ENCODE measurements around the gene DOK7.
A peak's percentile ranks its signal among the peaks of the same experiment; 100 is the strongest.

DOK7 gene

GRCh38 chr4:3492741-3493719, 29.9 kb downstream of the DOK7 start:
- ATAC-seq = no peak

DNA sequence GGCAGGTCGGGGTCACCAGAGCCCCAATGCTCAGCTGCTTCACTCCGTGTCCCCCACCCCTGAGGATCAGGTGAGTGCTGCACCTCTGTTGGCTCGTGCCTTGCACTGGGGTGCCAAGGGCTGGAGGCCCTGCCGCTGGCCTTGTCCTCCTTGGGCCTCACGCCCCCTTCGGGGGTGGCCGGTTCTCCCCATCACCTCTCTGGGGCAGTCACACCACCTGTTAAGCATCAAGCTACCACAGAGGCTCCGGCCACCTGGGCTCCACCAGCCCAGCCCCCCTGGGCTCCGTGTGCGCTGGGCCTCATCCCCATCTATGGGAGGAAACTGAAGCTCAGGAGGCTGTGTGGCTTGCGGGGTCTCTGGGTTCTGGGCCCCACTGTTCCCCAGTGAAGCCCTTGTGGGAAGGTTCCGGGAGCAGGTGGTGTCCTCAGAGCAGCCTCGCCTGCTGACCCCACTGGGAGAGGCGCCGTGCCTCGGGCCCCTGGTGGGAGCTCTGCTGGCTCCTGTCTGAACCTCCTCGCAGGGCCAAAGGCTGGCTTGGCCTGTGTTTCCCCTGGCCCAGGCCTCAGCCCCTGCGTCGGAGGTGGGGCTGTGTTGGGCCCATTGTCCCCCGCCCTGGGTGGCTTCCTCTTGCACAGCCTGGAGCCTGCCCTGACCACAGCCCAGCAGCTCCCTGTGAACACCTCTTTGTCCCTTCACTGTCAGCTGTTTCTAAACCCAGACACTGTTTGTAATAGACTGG, 30.8 kb downstream of the DOK7 start:
- ATAC-seq = no peak

GRCh38 chr4:3494462-3494871, 31.4 kb downstream of the DOK7 start:
- no peak for ATAC-seq

GRCh38 chr4:3495204-3495975, 32.3 kb downstream of the DOK7 start:
- no peak for ATAC-seq

DNA sequence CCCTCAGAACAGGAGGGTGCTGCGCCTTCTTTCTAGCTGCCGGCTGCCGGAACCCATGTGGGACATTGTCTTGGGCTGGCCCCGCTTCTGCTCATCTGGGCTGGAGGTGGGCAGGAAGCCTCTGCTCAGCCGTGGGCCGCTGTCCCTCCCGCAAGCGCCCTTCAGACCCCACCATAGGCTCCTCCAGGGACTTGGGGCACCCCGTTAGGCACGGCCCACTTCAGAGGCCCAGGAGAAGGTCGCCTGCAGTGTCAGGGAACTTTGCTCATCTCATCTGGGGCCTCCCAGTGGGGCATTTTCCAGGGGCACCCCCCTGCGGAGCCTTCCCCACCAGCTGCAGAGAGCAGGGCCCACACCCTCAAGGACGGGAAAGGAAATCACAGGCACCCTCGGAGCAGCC, 32.9 kb downstream of the DOK7 start:
- ATAC-seq = no peak

DNA sequence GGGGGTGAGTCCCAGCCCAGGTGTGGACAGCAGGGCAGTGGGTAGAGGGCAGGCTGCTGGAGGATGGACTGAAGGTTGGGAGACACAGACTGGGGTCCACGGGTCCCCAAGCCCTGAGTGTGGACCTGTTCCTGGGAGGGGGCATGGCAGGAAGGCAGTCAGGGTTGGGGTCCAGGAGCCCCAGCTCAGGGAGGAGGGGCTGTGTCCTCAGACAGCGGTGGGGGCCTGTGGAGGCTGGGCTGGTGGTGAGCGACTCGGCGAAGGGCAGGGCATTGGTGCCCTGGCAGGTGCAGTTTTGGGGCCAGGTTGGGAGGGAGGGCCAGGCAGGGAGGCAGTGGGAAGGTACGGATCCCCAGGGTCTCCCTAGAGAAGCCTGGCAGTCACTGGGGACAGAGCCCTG, 34.0 kb downstream of the DOK7 start:
- ATAC-seq = no peak

DNA sequence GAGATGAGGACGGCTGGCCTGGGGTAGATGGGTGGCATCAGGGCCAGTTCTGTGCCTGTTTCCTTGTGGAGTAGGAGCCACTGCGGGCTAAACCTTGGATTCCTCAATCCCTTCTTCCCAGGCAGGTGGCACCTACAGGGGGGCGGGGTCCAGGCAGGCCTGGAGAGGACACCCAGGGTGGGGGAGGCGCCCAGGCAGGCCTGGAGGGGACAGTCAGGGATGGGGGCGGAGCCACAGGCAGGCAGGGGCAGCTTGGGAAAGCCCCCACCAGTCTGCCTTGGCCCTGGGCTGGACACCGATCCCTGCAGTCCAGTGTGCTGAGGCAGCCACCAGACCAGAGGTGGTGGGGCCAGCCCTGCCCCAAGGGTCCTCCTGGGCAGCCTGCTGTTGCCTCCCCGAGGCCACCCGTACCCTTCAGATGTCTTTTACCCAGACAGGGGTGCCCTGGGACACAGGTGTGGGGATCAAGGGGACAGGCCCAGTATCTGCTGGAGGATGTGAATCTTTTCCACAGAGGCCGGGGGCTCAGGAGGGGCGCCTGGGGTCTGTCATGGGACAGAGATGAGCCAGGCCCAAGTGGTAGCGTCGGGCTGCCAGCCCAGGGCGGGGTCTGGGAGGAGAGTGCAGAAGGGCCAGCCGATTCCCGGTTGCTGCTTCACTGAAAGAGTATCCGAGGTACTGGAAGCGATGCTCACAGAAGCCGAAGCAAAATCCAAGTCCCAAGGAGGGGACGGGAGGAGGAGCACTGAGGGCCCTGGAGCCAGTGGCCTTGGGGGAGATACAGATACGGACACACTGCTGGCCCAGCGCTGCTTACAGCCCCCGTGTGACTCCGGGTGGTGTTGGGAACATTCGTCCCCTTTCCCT, 34.6 kb downstream of the DOK7 start:
- ATAC-seq = peak in 1 of 2 donors; percentile 18

DNA sequence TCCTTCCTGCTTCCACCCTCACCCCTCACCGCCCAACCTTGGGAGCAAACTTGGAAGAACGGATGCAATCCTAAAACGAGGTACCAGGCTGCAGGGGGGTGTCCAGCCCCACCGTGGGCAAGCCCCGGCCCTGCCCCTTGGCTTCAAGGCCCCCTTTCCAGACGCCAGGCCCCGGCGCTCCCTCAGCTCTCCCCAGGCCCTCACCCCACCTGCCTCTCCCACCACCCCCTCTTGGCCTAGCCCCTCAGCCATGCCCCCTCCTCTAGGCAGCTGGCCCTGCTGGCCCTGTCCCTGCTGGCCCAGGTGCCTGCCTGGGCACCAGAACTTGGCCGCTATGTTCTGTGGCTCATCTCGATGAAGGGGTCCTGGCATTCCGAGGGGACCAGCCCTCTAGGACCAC, 35.3 kb downstream of the DOK7 start:
- no peak for ATAC-seq

DNA sequence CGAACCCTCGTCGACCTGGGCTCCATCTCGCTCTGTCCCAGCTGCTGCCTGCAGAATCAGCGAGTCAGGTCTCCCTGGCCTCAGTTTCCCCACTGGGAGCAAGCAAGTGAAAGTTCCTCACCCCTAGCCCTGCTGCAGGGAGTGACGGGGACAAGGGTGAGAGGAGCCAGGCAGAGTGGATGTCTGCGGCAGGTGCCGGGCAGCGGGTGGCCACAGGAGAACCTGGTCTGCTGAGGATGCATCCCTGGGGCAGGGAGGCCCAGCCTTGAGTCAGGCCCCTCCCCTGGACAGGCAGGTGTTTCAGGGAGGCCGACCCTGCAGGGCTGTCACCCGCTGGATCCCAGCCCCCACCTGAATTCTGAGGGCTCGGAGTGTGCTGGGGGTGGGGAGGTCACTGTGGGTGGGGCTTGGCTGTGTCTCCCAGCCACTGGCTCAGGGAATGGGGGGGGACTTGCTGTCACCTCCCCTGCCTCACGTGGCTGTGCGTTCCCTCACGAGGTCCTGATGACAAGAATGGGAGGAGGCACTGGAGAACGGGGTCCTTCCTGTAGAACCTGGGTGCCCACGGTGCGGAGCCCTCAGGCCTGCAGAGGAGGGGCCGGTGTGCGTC, 35.9 kb downstream of the DOK7 start:
- ATAC-seq = no peak

- peak in 1 of 2 donors; percentile 23 for ATAC-seq
Measured at GRCh38 chr4:3499710-3500109, 36.6 kb downstream of the DOK7 start.

DNA sequence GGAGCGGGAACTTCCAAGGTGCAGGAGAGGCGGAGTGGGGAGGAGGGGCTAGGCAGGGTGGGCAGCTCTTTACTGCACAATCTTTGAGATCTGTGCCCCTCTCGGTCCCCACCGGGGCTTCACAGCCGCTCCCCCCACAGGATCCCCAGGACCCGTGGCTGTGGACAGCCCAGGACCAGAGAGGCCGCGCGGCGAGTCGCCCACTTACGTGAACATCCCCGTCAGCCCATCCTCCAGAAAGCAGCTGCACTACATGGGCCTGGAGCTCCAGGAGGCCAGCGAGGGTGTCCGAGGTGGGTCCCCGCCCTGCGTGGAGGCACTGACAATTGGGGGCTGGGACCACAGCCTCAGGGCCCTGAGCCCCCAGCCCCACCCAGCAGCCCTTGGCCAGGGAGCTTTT, 37.0 kb downstream of the DOK7 start:
- ATAC-seq = no peak

DNA sequence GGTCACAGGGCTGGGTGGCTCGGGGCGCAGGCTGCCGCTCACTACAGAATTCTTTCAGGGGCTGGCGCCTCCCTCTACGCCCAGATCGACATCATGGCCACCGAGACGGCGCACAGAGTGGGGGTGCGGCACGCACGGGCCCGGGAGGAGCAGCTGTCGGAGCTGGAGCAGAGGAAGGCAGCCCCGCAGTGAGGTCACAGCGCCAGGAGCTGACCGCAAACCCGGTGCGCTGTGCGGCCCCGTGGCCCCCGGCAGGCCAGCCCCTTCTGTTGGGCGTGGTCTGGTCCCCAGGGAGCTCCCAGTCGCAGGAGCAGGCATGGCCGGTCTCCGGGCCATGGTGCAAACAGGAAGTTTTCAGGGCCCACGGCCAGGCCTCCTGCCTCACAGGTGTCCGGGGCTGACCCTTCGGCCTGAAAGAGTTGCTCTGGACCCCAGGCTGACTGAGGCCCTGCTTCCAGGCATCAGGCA, 37.6 kb downstream of the DOK7 start:
- ATAC-seq = no peak

DNA sequence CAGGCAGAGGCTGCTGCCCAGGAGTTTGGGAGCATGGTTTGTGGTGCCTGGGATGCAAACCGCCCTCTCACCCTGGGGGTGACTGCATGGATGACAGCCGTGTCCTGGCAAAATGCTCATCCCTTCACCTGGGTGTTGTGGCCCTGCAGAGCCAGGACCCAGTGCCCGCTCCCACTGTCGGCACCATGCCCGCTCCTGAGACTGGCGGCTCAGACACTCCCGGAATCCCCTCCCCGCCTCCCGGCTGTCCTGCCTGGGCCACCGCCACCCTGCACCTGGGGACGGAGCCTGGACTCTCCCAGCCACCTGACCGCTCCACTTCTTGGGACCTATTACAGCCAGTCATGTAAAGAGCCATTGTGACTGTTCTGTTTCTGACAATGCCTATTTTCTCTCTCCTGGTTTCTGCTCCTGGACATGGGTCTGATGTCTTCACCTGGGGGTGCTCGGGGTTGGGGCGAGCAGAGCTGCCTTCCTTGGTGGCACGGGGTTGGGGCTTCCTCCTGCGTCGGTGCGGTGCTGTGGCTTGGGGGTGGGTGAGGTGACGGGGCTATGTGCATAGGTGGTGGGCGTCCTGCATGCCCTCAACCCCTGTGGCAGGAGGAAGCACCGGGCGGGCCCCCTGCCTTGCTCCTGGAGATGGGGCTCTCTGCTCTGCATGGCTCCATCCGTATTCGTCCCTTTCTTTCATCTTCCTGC, 38.2 kb downstream of the DOK7 start:
- no peak for ATAC-seq

GRCh38 chr4:3501825-3502425, 38.8 kb downstream of the DOK7 start:
- no peak for ATAC-seq

GRCh38 chr4:3502941-3503936, 40.1 kb downstream of the DOK7 start:
- ATAC-seq = no peak

- ATAC-seq = no peak
Measured at GRCh38 chr4:3505231-3505630, 42.1 kb downstream of the DOK7 start.

DNA sequence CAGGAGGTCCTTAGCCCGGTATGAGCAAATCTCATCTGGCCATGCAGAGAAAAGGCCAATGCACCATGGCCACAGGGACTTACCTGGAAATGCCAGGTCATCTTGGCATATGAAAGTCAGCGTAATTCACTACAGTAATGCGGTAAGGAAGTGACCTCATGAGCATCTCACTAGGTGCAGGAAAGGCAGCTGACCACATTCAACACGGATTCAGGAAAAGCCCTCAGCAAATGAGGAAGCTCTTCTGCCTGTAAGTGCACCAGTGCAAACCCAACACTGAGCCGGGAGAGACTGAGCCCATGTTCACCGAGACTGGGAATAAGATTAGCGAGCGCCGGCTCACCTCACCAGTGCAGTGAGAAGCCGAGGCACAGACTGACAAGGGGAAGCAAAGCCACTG, 45.4 kb downstream of the DOK7 start:
- ATAC-seq = no peak

GRCh38 chr4:3510481-3510880, 47.4 kb downstream of the DOK7 start:
- no peak for ATAC-seq

- ATAC-seq = no peak
Measured at GRCh38 chr4:3511187-3511586, 48.1 kb downstream of the DOK7 start.
